ENCODE results near the gene ARF1. TPM values are rescaled to one million over a fixed set of nuclear protein-coding genes. Genes with fewer than 3 reads are reported as not detected.

Gene ARF1
- total and polyA plus RNA-seq, 2 donors (not counting 1 experiment from before 2014, with no cell fraction given), result 193 to 389 TPM

- CTCF ChIA-PET, result no interaction called here
- H3K9me3 Mint-ChIP-seq (ENCODE audit: insufficient read depth), result peaks cover 4% of the 10 kb centered on the region
- Histone ChIP-seq H3K27ac (ENCODE audit: low read length in 2 of 2) (no peak overlapping the region), H2AFZ (ENCODE audit: insufficient read depth, low read depth, low read length, poor library complexity, severe bottlenecking) (no peak overlapping the region), H3K36me3 (replicated peaks in 1 of 2; ENCODE audit: control extremely low read depth in 1 of 2, control insufficient read depth in 1 of 2, extremely low read depth in 1 of 2, insufficient read depth in 2 of 2, low read length in 1 of 2) (no peaks in the 10 kb centered on the region), H4K20me1 (ENCODE audit: control insufficient read depth, insufficient read depth, low read length, poor library complexity, severe bottlenecking) (no peaks in the 10 kb centered on the region), H3K4me1 (ENCODE audit: control insufficient read depth in 2 of 2, insufficient read depth in 2 of 2, low read length in 2 of 2) (peaks cover 6 to 15% of the 10 kb centered on the region in 2 donors), H3K79me2 (ENCODE audit: control insufficient read depth, insufficient read depth, low read length) (no peaks in the 10 kb centered on the region), H3K4me3 (ENCODE audit: control extremely low read depth in 1 of 5, extremely low read depth in 1 of 5, insufficient read depth in 1 of 5, low read depth in 2 of 5, low read length in 4 of 5) (no peak overlapping the region), H3K9me3 (ENCODE audit: control extremely low read depth in 1 of 3, control insufficient read depth in 2 of 3, insufficient read depth in 1 of 3, low read length in 2 of 3) (no peaks in the 10 kb centered on the region), H3K4me2 (replicated peaks; ENCODE audit: low read depth, low read length, poor library complexity, severe bottlenecking) (no peak overlapping the region), H3K9ac (ENCODE audit: low read length) (no peak overlapping the region), H3K27me3 (replicated peaks in 1 of 4; ENCODE audit: control extremely low read depth in 1 of 4, control insufficient read depth in 3 of 4, insufficient read depth in 4 of 4, low read length in 3 of 4) (peaks cover 0 to 48% (median 23%) of the 10 kb centered on the region in 4 experiments)
- no peak for ATAC-seq (ENCODE audit: low read depth)
- POLR2A ChIA-PET, result no interaction called here
- TF ChIP-seq CTCF (IDR thresholded peaks at IDR 0.05) (no peak), EZH2 (IDR thresholded peaks at IDR 0.05; ENCODE audit: borderline replicate concordance, insufficient read depth, low read depth, low read length, poor library complexity, severe bottlenecking) (no peak)
- intact Hi-C loops (cut with micrococcal nuclease), result no loop called here
- WGBS (ENCODE audit: insufficient coverage), result 89% methylated on average over 8 of the region's 8 CpGs
- H3K27ac Mint-ChIP-seq, result no peak overlapping the region
- H3K27me3 Mint-ChIP-seq, result peaks cover 38% of the 10 kb centered on the region
- no peak for DNase-seq
- H3K4me1 Mint-ChIP-seq, result peaks cover 2% of the 10 kb centered on the region
- H3K4me3 Mint-ChIP-seq, result no peak overlapping the region
These were observed 45.7 kb upstream of the ARF1 start for GRCh38 chr1:228036701-228037231.

GRCh38 chr1:228037401-228038386 is 44.8 kb upstream of the ARF1 start:
- H4K20me1 ChIP-seq (ENCODE audit: control insufficient read depth, insufficient read depth, low read length, poor library complexity, severe bottlenecking), result no peaks in the 10 kb centered on the region
- H3K9ac ChIP-seq (ENCODE audit: low read length), result no peak overlapping the region
- CTCF ChIA-PET, result no interaction called here
- H3K4me1 Mint-ChIP-seq, result peaks cover 2% of the 10 kb centered on the region
- H3K4me1 ChIP-seq (ENCODE audit: control insufficient read depth in 2 of 2, insufficient read depth in 2 of 2, low read length in 2 of 2), result peaks cover 6 to 15% of the 10 kb centered on the region in 2 donors
- no peaks in the 10 kb centered on the region for H3K36me3 ChIP-seq (replicated peaks in 1 of 2; ENCODE audit: control extremely low read depth in 1 of 2, control insufficient read depth in 1 of 2, extremely low read depth in 1 of 2, insufficient read depth in 2 of 2, low read length in 1 of 2)
- peak overlapping the region; percentile 46 for H2AFZ ChIP-seq (ENCODE audit: insufficient read depth, low read depth, low read length, poor library complexity, severe bottlenecking)
- H3K27me3 Mint-ChIP-seq, result peaks cover 36% of the 10 kb centered on the region
- DNase-seq, result peak; percentile 46
- intact Hi-C loops (cut with micrococcal nuclease), result no loop called here
- WGBS (ENCODE audit: insufficient coverage), result 6% methylated on average over 78 of the region's 80 CpGs
- peak; percentile 28 for ATAC-seq (ENCODE audit: low read depth)
- H3K4me3 Mint-ChIP-seq, result peak overlapping the region; percentile 46
- no peak overlapping the region for H3K27ac Mint-ChIP-seq
- POLR2A ChIA-PET, result no interaction called here
- H3K4me2 ChIP-seq (replicated peaks; ENCODE audit: low read depth, low read length, poor library complexity, severe bottlenecking), result peak overlapping the region; percentile 75
- peak overlapping the region in 3 of 5 experiments; percentile 25 to 44 (median 33) for H3K4me3 ChIP-seq (ENCODE audit: control extremely low read depth in 1 of 5, extremely low read depth in 1 of 5, insufficient read depth in 1 of 5, low read depth in 2 of 5, low read length in 4 of 5)
- no peaks in the 10 kb centered on the region for H3K9me3 ChIP-seq (ENCODE audit: control extremely low read depth in 1 of 3, control insufficient read depth in 2 of 3, insufficient read depth in 1 of 3, low read length in 2 of 3)
- TF ChIP-seq CTCF (IDR thresholded peaks at IDR 0.05) (no peak), EZH2 (IDR thresholded peaks at IDR 0.05; ENCODE audit: borderline replicate concordance, insufficient read depth, low read depth, low read length, poor library complexity, severe bottlenecking) (no peak)
- H3K27me3 ChIP-seq (replicated peaks in 1 of 4; ENCODE audit: control extremely low read depth in 1 of 4, control insufficient read depth in 3 of 4, insufficient read depth in 4 of 4, low read length in 3 of 4), result peaks cover 0 to 48% (median 23%) of the 10 kb centered on the region in 4 experiments
- H3K79me2 ChIP-seq (ENCODE audit: control insufficient read depth, insufficient read depth, low read length), result no peaks in the 10 kb centered on the region
- peaks cover 4% of the 10 kb centered on the region for H3K9me3 Mint-ChIP-seq (ENCODE audit: insufficient read depth)
- H3K27ac ChIP-seq (ENCODE audit: low read length in 2 of 2), result no peak overlapping the region

Measured in B cell (primary cell).